SW480 (cell line): Measurements from ENCODE around the gene MXRA7.
A peak's percentile ranks its signal among the peaks of the same experiment; 100 is the strongest.
"Not testable (repeated sequence)": the region's sequence is repeated elsewhere in the genome, so short reads cannot be mapped to it uniquely, and the experiment has no call there.

ENCODE experiments used
- DNase-seq: peaks from one replicate; pipeline ENCODE4 v3.0.0-alpha.2; 2016; ENCODE audit warnings: low spot score

The MXRA7 gene, protein sequence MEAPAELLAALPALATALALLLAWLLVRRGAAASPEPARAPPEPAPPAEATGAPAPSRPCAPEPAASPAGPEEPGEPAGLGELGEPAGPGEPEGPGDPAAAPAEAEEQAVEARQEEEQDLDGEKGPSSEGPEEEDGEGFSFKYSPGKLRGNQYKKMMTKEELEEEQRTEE

DNA sequence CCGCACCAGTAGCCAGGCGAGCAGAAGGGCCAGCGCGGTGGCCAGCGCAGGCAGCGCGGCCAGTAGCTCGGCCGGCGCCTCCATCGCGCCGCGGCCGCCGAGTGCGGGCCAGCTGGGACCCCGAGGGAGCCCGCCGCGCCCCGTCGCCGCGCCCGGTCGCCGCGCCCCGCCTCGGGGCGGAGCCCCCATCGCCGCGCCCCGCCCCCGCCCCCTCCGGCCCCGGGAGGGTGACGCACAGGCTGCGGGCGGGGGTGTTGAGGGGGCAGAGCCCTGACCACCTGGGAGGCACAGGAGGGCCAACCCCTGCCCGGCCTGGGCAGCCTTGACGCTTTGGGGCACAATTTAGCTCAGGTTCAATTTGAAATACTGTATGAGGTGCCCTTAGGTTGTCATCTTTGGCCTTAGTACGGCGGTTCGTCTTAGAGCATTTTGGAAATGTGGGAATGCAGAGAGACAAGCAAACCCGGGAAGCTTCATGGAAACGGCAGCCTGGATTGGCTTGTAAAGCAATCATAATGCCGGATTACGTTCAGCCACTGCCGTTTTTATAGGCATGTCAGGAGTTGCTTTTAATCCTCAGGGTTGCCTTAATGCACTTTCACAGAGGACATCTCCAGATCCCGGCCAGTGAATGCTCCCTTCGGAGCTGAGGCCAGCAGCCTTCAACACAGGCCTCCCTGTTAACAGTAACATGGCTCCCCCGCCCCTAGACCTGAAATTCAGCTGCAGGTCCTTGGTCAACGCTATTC is at the start of gene MXRA7:
Gene MXRA7, minus strand, starts transcription at position 103 of the 749 bp plus-strand sequence. Its CDS starts 19 bp downstream, at position 84.
- peak; percentile 64 for DNase-seq

DNA sequence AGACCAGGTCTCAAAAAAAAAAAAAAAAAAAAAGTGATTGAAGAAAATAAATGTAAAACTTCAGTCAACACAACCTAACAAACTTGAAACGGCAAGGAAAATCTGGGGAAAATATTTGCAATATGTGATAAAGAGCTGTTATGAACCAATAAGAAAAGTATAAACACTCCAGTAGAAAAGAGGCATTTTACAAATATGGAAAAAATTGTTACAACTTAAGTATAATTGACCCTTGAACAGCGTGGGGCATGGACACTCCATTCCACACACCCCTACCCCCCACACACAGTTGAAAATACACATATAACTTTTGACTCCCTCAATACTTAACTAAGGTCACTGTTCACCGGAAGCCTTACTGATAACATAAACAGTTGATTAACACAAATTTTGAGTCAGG is 47.8 kb upstream of the MXRA7 start:
- no peak for DNase-seq

DNA sequence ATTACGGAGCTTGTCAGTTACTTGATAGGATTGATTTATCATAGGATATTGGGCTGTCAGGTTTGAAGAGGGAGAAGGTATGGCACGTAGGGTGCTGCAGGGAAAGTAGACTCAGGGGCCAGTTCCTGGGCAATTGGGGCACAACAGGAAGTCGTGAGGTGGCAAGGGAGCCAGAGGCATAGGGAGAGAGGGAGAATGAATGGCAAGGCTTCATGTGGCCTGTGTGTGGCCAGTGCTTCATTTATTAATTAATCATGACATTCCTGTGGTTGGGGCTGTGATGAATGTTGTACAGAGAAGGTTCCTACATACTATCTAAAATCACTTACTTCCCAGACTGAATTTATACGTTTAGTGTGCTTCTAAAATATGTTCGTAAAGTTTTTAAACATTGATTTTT is 46.5 kb upstream of the MXRA7 start:
- peak; percentile 7 for DNase-seq

DNA sequence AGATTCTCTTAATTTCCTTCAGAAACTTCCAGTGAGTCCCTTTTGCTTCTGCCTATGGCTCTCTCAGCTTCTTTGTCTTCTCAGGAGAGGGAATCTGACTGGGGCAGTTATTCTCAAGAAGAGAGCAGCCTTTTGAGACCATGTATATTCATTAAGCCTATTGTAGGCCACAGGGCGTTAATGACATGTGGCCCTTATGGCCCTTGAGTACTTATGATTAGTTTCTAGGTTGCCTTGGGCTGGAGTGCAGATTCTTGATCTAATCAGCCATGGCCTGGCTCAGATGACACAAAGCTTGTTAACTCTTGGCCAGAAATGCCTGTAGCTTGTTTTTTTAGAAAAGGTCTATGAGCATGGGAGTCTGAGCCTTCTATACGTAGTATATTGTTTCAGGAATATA is 44.5 kb upstream of the MXRA7 start:
- DNase-seq = no peak

DNA sequence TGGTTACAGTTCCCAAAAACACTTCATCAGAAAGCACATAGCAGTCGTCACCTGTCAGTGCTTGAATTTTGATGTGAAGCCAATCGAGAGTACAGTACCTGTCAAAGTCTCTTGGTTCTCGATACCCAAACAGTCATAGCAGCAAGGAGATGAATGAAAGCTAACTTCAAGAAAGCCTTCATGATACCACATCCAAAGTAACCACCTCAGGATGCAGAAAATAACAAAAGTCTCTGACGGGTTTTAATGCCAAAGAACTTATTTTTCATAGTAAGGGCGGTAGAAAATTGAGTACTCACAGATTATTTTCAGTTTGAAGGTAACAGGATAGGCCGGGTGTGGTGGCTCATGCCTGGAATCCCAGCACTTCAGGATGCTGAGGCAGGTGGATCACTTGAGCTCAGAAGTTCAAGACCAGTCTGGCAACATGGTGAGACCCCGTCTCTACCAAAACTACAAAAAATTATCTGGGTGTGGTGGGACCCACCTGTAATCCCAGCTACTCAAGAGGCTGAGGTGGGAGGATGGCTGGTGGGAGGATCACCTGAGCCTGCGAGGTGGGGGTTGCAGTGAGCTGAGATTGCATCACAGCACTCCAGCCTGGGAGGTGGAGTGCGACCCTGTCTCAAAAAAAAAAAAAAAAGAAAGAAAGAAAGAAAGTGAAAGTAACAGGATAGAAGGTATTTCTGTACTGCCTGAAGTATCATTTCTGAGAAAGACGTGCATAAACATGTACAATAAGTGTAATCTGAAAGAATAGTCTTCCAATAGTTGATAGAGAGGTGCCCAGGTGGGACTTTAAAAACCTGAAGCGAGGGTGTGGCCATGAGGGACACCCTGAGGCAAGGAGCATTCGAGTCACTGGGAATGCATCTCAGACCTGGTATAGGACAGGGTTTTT is 42.5 kb upstream of the MXRA7 start:
- no peak for DNase-seq

DNA sequence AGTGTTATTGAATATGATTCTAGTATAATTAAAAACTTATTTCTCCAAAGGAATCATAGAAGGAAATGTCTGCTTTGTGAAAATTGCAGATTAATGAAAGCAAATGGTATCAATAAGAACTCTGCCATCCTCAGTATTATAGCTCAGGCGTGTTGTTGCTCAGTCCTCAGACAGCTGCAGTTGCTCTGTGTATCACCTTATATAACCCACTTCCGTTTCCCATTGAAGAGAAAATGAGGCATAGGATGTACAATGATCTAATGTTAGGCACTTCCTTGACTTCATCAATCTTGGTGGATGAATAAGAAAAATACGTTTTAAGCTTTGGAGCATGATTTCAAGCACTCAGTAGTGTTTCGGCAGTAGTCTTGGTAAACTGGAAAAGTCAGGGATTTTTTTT is 41.2 kb upstream of the MXRA7 start:
- no peak for DNase-seq

DNA sequence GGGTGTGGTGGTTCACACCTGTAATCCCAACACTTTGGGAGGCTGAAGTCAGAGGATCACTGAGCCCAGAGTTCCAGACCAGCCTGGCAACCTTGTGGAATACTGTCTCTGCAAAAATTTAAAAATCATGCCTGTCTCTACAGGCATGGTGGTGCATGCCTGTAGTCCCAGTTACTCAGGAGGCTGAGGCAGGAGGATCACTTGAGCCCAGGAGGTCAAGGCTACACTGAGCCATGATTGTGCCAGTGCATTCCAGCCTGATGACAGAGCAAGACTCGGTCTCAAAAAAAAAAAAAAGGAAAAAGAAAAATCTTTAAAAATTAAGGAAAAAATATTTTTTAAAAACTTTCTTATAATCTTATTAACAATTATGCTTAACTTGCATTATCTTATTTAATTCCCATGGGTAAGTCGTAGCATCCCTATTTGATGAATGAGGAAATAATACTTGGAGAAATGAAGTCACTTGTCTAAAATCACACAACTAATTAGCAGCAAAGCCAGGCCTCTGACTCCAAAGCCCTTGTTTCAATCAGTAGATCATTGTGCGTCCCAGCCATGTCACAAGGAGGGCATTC is 40.7 kb upstream of the MXRA7 start:
- no peak for DNase-seq

DNA sequence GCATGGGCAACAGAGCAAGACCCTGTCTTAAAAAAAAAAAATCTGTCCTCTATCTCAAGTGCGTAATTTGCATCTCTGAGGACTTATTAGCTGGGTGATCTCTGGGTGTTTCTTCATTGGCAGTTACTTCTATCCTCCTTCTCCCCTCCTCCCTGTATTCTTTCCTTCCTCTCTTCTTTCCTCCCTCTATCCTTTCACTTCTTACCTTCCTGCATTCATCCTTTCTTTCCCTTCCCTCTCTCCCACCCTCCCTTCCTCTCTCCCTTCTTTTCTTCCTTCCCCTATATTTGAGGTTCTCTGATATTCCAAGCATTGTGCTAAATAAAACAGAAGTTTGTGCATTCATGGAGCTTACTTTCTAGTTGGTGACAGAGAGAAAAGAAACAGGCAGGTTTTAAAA is 37.9 kb upstream of the MXRA7 start:
- DNase-seq = no peak

DNA sequence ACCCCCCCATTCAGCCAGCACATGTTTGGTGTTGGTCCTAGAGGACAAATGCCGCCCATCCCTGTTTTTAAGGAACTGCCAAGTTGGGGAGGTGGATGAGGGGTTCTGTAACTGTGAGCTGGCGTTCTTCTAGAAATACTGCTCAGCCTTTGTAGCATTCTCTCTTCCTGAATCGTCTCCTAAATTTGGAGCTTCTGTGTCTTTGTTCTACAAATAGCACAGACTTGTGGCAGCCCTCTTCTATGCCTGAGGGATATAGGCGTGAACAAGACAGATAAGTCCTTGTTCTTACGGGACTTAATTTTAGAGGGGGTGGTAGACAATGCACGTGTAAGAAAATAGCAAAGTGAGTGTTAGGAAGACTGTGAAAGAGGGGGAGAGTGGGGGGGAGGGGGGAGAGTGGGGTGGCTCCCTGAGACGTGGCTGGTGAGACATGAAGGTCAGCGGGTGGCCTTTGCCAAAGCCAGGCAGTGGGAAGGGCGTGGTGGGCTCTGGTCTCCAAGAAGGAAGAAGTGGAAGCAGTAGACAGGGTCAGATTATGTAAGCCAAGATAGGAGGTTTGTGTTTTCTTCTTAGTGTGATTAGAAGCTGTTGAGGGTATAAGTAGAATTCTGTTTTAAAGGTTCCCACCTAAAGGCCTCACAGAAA is 37.1 kb upstream of the MXRA7 start:
- DNase-seq = no peak

DNA sequence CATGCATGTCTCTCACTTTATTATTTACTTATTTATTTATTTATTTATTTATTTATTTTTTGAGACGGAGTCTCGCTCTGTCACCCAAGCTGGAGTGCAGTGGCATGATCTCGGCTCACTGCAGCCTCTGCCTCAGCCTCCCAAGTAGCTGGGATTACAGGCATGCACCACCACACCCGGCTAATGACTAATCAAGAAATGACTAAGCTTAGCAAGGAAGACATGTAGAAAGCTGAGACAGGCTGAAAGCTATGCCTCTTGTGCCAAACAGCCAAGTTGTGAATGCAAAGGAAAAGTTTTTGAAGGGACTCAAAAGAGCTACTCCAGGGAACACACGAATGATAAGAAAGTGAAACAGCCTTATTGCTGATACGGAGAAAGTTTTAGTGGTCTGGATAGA is 35.0 kb upstream of the MXRA7 start:
- DNase-seq = not testable (repeated sequence)

DNA sequence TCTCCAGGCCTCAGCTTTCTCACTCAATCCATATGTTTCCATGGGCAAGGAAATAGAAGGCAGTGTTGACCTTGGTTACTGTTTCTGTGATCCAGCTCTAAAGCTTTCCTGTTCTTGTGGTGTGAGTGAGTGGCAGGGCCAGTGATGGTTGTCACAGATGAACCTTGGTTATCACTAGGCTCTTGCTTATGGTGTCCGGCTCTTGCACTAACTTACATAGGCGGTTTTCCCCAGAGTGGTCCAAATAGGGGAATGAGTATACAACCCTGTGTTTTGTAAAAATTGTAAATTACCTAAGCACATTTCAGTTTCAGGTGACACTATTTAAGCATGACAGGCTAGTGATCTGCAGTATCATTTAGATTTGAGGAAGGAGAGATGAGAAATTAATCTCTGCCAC is 34.0 kb upstream of the MXRA7 start:
- DNase-seq = no peak

DNA sequence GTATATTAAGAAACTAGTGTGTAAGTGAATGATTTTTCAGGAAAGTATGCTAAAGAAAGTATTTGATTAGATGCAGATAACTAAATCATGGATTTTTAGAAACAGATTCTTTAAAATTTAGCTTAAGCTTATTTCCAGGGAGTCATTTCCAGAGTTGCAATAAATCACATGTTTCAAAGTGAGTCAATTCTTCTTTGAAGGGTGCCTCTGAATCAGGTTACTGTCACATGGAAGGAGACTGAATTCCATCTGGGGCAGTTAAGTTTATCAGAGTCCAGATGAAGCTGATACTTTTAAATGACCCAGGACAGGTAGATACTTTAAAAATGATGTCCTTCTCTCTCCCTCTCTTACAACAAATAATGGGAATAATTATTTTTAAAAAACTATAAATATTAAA is 32.2 kb upstream of the MXRA7 start:
- no peak for DNase-seq

DNA sequence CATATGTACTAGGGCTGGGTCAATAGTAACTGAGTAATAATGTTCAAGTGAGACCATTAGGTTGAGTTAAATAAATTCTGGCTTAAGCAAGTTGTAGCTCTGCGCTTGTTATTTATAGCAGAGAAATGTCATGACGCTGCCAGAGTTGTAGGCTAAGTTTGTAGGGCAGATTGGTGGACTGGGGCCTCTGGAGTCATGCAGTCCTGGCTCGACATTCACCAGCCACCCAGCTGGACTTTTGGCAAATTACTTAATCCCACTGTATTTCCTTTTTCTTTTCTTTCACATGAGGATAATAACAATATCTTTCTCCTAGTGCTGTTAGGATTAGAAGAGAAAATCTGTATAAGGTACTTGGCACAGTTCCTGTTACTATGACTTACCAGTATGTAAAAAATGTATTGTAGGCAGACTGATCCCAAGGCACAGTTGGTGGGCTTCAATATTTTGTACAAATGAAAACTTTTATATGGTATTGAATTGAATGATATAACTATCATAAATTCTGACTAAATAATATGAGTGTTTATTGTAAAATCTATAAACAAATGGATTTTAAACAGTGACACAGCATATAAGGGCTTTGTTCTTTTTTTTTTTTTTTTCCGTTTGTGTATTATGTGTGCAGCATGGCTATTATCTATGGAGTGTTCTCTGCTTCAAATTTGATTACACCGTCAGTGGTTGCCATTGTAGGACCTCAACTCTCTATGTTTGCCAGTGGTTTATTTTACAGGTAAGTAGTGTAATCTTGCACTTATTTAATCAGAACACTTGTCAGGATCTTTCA is 29.8 kb upstream of the MXRA7 start:
- peak; percentile 46 for DNase-seq

DNA sequence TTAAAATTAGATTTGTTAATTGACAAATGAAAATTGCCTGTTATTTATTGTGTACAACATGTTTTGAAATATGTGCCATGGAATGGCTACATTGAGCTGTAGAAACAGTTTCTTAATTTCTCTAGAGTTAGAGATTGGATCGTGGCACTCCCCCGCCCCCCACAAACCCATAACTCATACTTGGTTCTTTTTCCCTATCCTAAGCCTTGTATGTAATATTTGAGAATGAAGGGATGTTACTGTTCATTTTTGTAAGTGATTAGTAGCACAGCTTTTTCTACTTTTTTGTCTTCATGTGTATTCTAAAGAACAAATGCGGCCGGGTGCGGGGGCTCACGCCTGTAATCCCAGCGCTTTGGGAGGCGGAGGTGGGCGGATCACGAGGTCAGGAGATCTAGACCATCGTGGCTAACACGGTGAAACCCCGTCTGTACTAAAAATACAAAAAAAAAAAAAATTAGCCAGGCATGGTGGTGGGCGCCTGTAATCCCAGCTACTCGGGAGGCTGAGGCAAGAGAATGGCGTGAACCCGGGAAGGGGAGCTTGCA is 28.9 kb upstream of the MXRA7 start:
- DNase-seq = not testable (repeated sequence)

DNA sequence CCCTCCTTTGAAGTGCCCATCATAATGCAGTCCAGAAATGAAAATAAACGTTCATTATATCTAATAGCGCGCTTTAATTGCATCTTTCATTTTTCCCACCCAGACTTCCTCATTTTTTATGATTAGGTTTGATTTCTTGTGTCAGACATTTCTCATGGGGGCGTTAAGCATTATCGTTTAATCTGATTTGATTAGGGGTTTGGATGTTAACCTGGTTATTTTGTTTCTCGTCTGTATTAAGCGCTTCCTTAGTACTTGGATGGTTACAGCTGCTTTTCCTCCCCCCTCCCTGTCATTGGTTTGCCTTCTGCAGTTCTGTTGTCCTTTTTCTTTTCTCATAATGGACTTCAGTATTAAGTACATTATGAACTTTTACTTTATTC is 27.7 kb upstream of the MXRA7 start:
- peak; percentile 33 for DNase-seq

DNA sequence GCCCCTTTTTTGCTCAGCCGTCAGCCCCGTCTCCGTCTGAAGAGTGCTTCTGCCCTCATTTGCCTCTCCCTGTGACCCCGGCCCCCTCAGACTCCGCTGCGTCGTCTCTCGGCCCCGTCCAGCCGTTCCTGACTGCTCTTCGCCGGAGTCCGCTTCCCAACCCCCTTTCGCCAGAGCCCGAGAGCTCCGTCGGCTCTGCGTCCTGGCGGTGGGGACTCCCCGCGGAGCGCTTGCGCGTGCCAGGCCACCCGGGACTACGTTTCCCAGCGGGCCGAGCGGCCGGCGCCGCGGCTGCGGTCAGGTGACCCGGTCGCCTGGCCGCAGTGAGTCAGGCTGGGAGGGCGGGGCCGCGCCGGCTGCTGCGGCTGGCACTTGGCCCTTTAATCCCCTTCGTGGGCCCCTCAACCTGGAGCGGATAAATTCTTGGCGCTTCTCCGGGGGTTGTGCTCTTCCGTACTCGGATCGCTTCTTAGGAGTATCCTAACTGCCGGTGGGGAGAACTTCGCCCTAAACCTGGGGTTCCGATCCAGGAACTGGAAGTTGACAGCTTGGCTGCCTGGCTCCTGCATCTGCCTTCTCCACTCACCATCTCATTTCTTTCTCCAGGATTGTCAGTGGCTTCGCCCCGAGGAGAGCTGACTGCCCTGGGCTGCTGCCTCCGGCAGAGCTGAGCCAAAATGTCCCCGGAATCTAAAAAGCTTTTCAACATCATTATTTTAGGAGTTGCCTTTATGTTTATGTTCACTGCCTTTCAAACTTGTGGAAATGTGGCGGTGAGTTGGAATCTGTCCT is 27.1 kb upstream of the MXRA7 start, which contains the start of gene MFSD11:
Gene MFSD11, plus strand, starts transcription at position 444 of the 792 bp plus-strand sequence. Its CDS starts 234 bp downstream, at position 678.
- peak; percentile 91 for DNase-seq

DNA sequence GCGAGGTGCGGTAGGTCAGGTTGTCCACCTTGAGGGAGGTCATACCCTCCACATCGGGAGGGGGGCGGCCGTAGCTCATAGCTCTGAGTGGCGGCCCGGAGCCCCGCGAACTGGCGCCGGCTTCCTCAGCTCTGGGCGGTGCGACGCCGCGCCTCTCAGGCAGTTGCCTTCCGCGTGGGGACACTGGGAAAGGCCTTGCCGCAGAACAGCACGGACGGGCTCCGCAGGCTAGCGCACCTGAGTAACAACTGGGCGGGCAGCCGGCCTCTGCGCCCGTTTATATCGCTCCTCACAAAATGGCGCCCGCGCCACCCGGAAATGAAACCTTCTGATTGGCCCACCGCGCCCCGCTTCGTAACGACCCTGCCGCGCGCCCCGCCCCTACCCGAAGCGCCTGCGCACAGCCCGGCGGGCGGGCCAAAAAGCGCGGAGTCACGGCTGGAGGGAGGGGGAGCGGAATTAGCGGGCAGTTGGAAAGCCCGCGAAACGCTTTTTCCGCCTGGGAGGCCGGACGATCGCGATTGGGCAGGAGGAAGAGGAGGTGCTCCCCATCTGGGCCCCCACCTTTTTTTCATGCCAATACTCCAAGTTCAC is 26.4 kb upstream of the MXRA7 start, which contains the start of gene SRSF2:
Gene SRSF2, minus strand, starts transcription at position 250 of the 594 bp plus-strand sequence. Its CDS starts 171 bp downstream, at position 79.
- DNase-seq = peak; percentile 98

DNA sequence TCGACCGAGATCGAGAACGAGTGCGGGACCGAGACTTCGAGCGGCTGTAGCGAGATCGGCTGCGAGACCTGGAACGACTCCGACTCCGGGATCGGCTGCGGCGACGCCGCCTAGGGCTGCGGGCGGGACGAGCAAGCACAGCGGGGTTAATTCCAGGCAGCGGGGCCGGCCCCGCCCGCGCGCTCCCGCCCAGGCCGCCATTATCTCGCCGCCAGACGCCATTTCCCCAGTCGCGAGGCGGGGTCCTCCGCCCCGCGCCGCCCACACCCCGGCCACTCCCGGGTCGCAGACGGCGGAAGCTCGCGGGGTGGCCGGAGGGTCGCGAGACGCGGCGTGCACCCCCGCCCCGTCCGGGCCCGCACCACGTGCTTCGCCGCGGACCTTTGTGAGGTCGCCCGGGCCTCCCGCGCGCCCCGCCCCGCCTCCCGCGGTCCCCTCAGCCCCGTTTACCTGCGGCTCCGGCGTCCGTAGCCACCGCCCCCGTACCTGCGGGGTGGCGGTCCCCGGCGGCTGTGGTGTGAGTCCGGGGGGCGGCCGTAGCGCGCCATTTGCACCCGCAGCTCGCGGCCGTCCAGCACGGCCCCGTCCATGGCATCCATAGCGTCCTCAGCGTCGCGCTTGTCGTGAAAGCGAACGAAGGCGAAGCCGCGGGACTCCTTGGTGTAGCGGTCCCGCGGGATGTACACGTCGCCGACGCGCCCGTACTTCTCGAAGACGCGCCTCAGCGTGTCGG is 25.8 kb upstream of the MXRA7 start:
- DNase-seq = peak; percentile 60
